WTC11 (cell line): ENCODE data around the gene CLMN. TPM values are rescaled to one million over a fixed set of nuclear protein-coding genes. Genes with fewer than 3 reads are reported as not detected.

Experiments used
- ATAC-seq: fragments of 200-7000 bp; cut with Tn5 transposase; 2 replicates; pipeline ENCODE4 v1.10.0; 2021; ENCODE audit warnings: mild to moderate bottlenecking, moderate library complexity
- CTCF ChIA-PET: fragments of 300-600 bp; sonication (Branson Sonifier 250); formaldehyde crosslinking; loops from one replicate; lab custom pipeline; 2021; ENCODE audit warnings: antibody characterized with exemption; lab: Charles Lee
- POLR2A ChIA-PET: fragments of 350-600 bp; sonication (Branson Sonifier 250); formaldehyde crosslinking; loops from one replicate; lab custom pipeline; 2021; ENCODE audit warnings: antibody characterized with exemption; lab: Charles Lee
- DNase-seq: peaks from one replicate; pipeline ENCODE4 v3.0.0; 2021; ENCODE audit warnings: low spot score
- H3K27ac Mint-ChIP-seq: 2 replicates; pipeline ENCODE4 v1.8.0; 2021; ENCODE audit warnings: mixed read lengths
- H3K27me3 Mint-ChIP-seq: 2 replicates; pipeline ENCODE4 v1.8.0; 2021; ENCODE audit warnings: low read depth, mild to moderate bottlenecking, moderate library complexity, mixed read lengths
- H3K36me3 Mint-ChIP-seq: 2 replicates; pipeline ENCODE4 v1.8.0; 2021; ENCODE audit warnings: mixed read lengths
- H3K4me1 Mint-ChIP-seq: 2 replicates; pipeline ENCODE4 v1.8.0; 2022; ENCODE audit warnings: mixed read lengths
- H3K4me3 Mint-ChIP-seq: 2 replicates; pipeline ENCODE4 v1.8.0; 2021; ENCODE audit warnings: mild to moderate bottlenecking, moderate library complexity, mixed read lengths
- H3K9me3 Mint-ChIP-seq: 2 replicates; pipeline ENCODE4 v1.8.0; 2021; ENCODE audit warnings: mixed read lengths
- FOXJ3 ChIP-seq: sonication (generic); formaldehyde crosslinking; IDR thresholded peaks from 2 replicates; pipeline ENCODE4 v1.9.0; 2021; ENCODE audit warnings: missing genetic modification reagents, mild to moderate bottlenecking, borderline replicate concordance
- GABPB1 ChIP-seq: sonication (generic); formaldehyde crosslinking; IDR thresholded peaks from 2 replicates; pipeline ENCODE4 v1.8.1; 2023; ENCODE audit warnings: mild to moderate bottlenecking, missing genetic modification reagents
- HMGA2 ChIP-seq: fragments of 250-450 bp; sonication (Bioruptor Pico); IDR thresholded peaks from 2 replicates; pipeline ENCODE4 v1.4.0; 2021; ENCODE audit warnings: mild to moderate bottlenecking, moderate library complexity
- IRF2 ChIP-seq: sonication (generic); formaldehyde crosslinking; IDR thresholded peaks from 2 replicates; pipeline ENCODE4 v1.8.0; 2022; ENCODE audit warnings: low read depth, missing genetic modification reagents, borderline replicate concordance
- NR2C2 ChIP-seq: sonication (generic); formaldehyde crosslinking; IDR thresholded peaks from 2 replicates; pipeline ENCODE4 v1.8.0; 2022; ENCODE audit warnings: mild to moderate bottlenecking, missing genetic modification reagents
- RELA ChIP-seq: sonication (generic); formaldehyde crosslinking; IDR thresholded peaks from 2 replicates; pipeline ENCODE4 v1.8.1; 2022; ENCODE audit warnings: missing genetic modification reagents, mild to moderate bottlenecking, borderline replicate concordance
- TCF7 ChIP-seq: sonication (generic); formaldehyde crosslinking; IDR thresholded peaks from 2 replicates; pipeline ENCODE4 v1.8.0; 2022; ENCODE audit warnings: mild to moderate bottlenecking, low read depth, missing genetic modification reagents, moderate library complexity
- ZNF232 ChIP-seq: sonication (generic); formaldehyde crosslinking; IDR thresholded peaks from 2 replicates; pipeline ENCODE4 v1.8.0; 2022; ENCODE audit warnings: mild to moderate bottlenecking, missing genetic modification reagents
- ZNF396 ChIP-seq: fragments of 250-450 bp; sonication (Bioruptor Pico); IDR thresholded peaks from 2 replicates; pipeline ENCODE4 v1.8.0; 2021; ENCODE audit warnings: mild to moderate bottlenecking, moderate library complexity, borderline replicate concordance
- ZNF416 ChIP-seq: fragments of 250-450 bp; sonication (Bioruptor Pico); IDR thresholded peaks from 2 replicates; pipeline ENCODE4 v1.9.0; 2021; ENCODE audit warnings: mild to moderate bottlenecking, inconsistent platforms
- total RNA-seq: library from RNA; stranded (reverse); gene quantifications from 3 replicates; pipeline ENCODE4 v1.2.3, GENCODE V29; 2021
- TF ChIP-seq, protein P1 (sequence below): sonication (generic); formaldehyde crosslinking; IDR thresholded peaks from 2 replicates; pipeline ENCODE4 v1.8.1; 2022; ENCODE audit warnings: low read depth, mild to moderate bottlenecking, moderate library complexity, missing genetic modification reagents, borderline replicate concordance
- TF ChIP-seq, protein P2 (sequence below): sonication (generic); formaldehyde crosslinking; IDR thresholded peaks from 2 replicates; pipeline ENCODE4 v1.8.1; 2023; ENCODE audit warnings: mild to moderate bottlenecking, missing genetic modification reagents, borderline replicate concordance
- TF ChIP-seq, protein P3 (sequence below): sonication (generic); formaldehyde crosslinking; IDR thresholded peaks from 2 replicates; pipeline ENCODE4 v1.8.0; 2022; ENCODE audit warnings: mild to moderate bottlenecking, missing genetic modification reagents
- TF ChIP-seq, protein P4 (sequence below): sonication (generic); formaldehyde crosslinking; IDR thresholded peaks from 2 replicates; pipeline ENCODE4 v1.8.1; 2023; ENCODE audit warnings: mild to moderate bottlenecking, missing genetic modification reagents, moderate library complexity
- TF ChIP-seq, protein P5 (sequence below): sonication (generic); formaldehyde crosslinking; IDR thresholded peaks from 2 replicates; pipeline ENCODE4 v1.8.0; 2022; ENCODE audit warnings: mild to moderate bottlenecking, missing genetic modification reagents
- TF ChIP-seq, protein P6 (sequence below): sonication (generic); formaldehyde crosslinking; IDR thresholded peaks from 2 replicates; pipeline ENCODE4 v1.8.1; 2022; ENCODE audit warnings: low read depth, missing genetic modification reagents, borderline replicate concordance
- TF ChIP-seq, protein P7 (sequence below): sonication (generic); formaldehyde crosslinking; IDR thresholded peaks from 2 replicates; pipeline ENCODE4 v1.8.0; 2023; ENCODE audit warnings: mild to moderate bottlenecking, missing genetic modification reagents
- TF ChIP-seq, protein P8 (sequence below): sonication (generic); formaldehyde crosslinking; IDR thresholded peaks from 2 replicates; pipeline ENCODE4 v1.8.1; 2022; ENCODE audit warnings: mild to moderate bottlenecking, missing genetic modification reagents, moderate library complexity, borderline replicate concordance

CLMN gene
- total RNA-seq, 1 experiment from 2014 or later: 12.2 TPM

DNA sequence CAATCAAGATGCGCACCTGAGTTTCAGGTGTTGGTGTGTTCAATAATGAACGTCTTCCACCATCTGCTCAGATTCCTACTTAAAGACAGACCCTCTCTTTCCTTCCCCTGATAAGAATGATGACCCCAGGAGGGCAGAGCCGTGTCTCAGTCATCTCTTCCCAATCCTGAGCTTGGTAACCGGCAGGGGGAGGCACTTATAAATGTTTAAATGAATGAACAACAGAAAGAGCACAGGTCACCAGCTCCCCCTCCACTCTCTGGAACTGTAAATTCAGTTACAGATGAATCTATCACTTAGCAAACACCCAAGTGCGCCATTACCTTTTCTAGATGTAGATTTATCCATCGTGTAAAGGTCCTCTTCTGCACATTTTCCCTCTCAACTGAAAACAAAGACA is 90.0 kb downstream of the CLMN start:
- Mint-ChIP-seq H3K4me3 (no peak overlapping the region), H3K27ac (no peak overlapping the region), H3K4me1 (peaks cover 21% of the 10 kb centered on the region), H3K27me3 (peaks cover 3% of the 10 kb centered on the region; the same call in 1 of the 2 replicates), H3K9me3 (no peaks in the 10 kb centered on the region), H3K36me3 (no peaks in the 10 kb centered on the region)
- POLR2A ChIA-PET: no interaction called here
- TF ChIP-seq, protein P1, sequence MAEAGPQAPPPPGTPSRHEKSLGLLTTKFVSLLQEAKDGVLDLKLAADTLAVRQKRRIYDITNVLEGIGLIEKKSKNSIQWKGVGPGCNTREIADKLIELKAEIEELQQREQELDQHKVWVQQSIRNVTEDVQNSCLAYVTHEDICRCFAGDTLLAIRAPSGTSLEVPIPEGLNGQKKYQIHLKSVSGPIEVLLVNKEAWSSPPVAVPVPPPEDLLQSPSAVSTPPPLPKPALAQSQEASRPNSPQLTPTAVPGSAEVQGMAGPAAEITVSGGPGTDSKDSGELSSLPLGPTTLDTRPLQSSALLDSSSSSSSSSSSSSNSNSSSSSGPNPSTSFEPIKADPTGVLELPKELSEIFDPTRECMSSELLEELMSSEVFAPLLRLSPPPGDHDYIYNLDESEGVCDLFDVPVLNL (CRISPR knock-in tag): no peak
- TF ChIP-seq IRF2 (CRISPR knock-in tag) (no peak), ZNF396 (no peak), FOXJ3 (CRISPR knock-in tag) (no peak), ZNF416 (no peak), TCF7 (CRISPR knock-in tag) (no peak), ZNF232 (CRISPR knock-in tag) (no peak)
- TF ChIP-seq, protein P2, sequence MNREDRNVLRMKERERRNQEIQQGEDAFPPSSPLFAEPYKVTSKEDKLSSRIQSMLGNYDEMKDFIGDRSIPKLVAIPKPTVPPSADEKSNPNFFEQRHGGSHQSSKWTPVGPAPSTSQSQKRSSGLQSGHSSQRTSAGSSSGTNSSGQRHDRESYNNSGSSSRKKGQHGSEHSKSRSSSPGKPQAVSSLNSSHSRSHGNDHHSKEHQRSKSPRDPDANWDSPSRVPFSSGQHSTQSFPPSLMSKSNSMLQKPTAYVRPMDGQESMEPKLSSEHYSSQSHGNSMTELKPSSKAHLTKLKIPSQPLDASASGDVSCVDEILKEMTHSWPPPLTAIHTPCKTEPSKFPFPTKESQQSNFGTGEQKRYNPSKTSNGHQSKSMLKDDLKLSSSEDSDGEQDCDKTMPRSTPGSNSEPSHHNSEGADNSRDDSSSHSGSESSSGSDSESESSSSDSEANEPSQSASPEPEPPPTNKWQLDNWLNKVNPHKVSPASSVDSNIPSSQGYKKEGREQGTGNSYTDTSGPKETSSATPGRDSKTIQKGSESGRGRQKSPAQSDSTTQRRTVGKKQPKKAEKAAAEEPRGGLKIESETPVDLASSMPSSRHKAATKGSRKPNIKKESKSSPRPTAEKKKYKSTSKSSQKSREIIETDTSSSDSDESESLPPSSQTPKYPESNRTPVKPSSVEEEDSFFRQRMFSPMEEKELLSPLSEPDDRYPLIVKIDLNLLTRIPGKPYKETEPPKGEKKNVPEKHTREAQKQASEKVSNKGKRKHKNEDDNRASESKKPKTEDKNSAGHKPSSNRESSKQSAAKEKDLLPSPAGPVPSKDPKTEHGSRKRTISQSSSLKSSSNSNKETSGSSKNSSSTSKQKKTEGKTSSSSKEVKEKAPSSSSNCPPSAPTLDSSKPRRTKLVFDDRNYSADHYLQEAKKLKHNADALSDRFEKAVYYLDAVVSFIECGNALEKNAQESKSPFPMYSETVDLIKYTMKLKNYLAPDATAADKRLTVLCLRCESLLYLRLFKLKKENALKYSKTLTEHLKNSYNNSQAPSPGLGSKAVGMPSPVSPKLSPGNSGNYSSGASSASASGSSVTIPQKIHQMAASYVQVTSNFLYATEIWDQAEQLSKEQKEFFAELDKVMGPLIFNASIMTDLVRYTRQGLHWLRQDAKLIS (CRISPR knock-in tag): no peak
- TF ChIP-seq, protein P3, sequence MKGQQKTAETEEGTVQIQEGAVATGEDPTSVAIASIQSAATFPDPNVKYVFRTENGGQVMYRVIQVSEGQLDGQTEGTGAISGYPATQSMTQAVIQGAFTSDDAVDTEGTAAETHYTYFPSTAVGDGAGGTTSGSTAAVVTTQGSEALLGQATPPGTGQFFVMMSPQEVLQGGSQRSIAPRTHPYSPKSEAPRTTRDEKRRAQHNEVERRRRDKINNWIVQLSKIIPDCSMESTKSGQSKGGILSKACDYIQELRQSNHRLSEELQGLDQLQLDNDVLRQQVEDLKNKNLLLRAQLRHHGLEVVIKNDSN: no peak
- TF ChIP-seq, protein P4, sequence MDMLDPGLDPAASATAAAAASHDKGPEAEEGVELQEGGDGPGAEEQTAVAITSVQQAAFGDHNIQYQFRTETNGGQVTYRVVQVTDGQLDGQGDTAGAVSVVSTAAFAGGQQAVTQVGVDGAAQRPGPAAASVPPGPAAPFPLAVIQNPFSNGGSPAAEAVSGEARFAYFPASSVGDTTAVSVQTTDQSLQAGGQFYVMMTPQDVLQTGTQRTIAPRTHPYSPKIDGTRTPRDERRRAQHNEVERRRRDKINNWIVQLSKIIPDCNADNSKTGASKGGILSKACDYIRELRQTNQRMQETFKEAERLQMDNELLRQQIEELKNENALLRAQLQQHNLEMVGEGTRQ: no peak
- TF ChIP-seq, protein P5, sequence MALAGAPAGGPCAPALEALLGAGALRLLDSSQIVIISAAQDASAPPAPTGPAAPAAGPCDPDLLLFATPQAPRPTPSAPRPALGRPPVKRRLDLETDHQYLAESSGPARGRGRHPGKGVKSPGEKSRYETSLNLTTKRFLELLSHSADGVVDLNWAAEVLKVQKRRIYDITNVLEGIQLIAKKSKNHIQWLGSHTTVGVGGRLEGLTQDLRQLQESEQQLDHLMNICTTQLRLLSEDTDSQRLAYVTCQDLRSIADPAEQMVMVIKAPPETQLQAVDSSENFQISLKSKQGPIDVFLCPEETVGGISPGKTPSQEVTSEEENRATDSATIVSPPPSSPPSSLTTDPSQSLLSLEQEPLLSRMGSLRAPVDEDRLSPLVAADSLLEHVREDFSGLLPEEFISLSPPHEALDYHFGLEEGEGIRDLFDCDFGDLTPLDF (CRISPR knock-in tag): no peak
- TF ChIP-seq, protein P6, sequence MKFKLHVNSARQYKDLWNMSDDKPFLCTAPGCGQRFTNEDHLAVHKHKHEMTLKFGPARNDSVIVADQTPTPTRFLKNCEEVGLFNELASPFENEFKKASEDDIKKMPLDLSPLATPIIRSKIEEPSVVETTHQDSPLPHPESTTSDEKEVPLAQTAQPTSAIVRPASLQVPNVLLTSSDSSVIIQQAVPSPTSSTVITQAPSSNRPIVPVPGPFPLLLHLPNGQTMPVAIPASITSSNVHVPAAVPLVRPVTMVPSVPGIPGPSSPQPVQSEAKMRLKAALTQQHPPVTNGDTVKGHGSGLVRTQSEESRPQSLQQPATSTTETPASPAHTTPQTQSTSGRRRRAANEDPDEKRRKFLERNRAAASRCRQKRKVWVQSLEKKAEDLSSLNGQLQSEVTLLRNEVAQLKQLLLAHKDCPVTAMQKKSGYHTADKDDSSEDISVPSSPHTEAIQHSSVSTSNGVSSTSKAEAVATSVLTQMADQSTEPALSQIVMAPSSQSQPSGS: no peak
- ATAC-seq: no peak
- DNase-seq: no peak
- CTCF ChIA-PET: interaction anchor here (0.8 to 2.1 kb wide), 6 partner anchors 9 to 202 kb away, joined by 3 to 6 read pairs (median 4); no protein-coding TSS in a partner anchor

DNA sequence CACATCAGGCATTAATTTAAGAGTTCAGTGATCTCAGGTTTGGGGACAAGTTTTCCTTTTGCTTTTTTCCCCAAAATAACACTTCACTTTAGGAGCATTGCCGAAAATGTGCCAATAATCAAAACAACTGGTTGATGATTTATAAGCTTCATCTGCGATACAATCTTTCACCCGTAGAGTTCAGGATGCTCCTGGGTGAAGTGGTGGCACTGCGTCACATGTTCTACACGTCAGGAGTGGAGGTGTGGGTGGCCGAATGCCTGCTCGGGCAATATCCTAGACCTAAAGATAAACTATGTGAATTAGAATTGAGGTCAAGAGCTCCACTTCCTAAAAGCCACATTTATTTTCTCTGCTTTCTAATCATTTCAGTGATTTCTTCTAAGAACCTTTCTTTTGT is 91.5 kb downstream of the CLMN start:
- ATAC-seq (no peak), DNase-seq (no peak)
- no peaks in the 10 kb centered on the region for H3K36me3 Mint-ChIP-seq
- H3K27me3 Mint-ChIP-seq: peaks cover 3% of the 10 kb centered on the region; the same call in 1 of the 2 replicates
- H3K4me1 Mint-ChIP-seq: peaks cover 21% of the 10 kb centered on the region
- ChIA-PET POLR2A (no interaction called here), CTCF (interaction anchor here (0.6 to 2.1 kb wide), 2 partner anchors 204 to 232 kb away, joined by 3 to 6 read pairs; no protein-coding TSS in a partner anchor)
- no peak overlapping the region for H3K27ac Mint-ChIP-seq
- H3K4me3 Mint-ChIP-seq: no peak overlapping the region
- no peaks in the 10 kb centered on the region for H3K9me3 Mint-ChIP-seq
- no peak for TF ChIP-seq ZNF416
- no peak for TF ChIP-seq HMGA2 (CRISPR knock-in tag)
- TF ChIP-seq, protein P7, sequence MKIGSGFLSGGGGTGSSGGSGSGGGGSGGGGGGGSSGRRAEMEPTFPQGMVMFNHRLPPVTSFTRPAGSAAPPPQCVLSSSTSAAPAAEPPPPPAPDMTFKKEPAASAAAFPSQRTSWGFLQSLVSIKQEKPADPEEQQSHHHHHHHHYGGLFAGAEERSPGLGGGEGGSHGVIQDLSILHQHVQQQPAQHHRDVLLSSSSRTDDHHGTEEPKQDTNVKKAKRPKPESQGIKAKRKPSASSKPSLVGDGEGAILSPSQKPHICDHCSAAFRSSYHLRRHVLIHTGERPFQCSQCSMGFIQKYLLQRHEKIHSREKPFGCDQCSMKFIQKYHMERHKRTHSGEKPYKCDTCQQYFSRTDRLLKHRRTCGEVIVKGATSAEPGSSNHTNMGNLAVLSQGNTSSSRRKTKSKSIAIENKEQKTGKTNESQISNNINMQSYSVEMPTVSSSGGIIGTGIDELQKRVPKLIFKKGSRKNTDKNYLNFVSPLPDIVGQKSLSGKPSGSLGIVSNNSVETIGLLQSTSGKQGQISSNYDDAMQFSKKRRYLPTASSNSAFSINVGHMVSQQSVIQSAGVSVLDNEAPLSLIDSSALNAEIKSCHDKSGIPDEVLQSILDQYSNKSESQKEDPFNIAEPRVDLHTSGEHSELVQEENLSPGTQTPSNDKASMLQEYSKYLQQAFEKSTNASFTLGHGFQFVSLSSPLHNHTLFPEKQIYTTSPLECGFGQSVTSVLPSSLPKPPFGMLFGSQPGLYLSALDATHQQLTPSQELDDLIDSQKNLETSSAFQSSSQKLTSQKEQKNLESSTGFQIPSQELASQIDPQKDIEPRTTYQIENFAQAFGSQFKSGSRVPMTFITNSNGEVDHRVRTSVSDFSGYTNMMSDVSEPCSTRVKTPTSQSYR (CRISPR knock-in tag): no peak
- TF ChIP-seq, protein P1 (CRISPR knock-in tag): no peak
- TF ChIP-seq, protein P4: no peak
- TF ChIP-seq, protein P8, sequence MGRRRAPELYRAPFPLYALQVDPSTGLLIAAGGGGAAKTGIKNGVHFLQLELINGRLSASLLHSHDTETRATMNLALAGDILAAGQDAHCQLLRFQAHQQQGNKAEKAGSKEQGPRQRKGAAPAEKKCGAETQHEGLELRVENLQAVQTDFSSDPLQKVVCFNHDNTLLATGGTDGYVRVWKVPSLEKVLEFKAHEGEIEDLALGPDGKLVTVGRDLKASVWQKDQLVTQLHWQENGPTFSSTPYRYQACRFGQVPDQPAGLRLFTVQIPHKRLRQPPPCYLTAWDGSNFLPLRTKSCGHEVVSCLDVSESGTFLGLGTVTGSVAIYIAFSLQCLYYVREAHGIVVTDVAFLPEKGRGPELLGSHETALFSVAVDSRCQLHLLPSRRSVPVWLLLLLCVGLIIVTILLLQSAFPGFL (CRISPR knock-in tag): no peak
- no peak for TF ChIP-seq GABPB1 (CRISPR knock-in tag)
- TF ChIP-seq RELA (CRISPR knock-in tag): no peak
- TF ChIP-seq NR2C2 (CRISPR knock-in tag): no peak
